WI38 (cell line): ENCODE measurements around the gene SLC7A7.
A peak's percentile ranks its signal among the peaks of the same experiment; 100 is the strongest.

Source experiments
- H3K4me3 ChIP-seq: 2 replicates; pipeline ENCODE4 v1.5.1; 2011; ENCODE audit warnings: low read depth, mild to moderate bottlenecking, control low read depth, low read length
- CTCF ChIP-seq: IDR thresholded peaks from 2 replicates; pipeline ENCODE4 v1.5.1; 2012; ENCODE audit warnings: low read depth, mild to moderate bottlenecking, control low read depth, low read length

Gene SLC7A7

GRCh38 chr14:22821193-22822015, 6.2 kb upstream of the SLC7A7 start:
- no peak overlapping the region for H3K4me3 ChIP-seq
- TF ChIP-seq CTCF, result no peak

DNA sequence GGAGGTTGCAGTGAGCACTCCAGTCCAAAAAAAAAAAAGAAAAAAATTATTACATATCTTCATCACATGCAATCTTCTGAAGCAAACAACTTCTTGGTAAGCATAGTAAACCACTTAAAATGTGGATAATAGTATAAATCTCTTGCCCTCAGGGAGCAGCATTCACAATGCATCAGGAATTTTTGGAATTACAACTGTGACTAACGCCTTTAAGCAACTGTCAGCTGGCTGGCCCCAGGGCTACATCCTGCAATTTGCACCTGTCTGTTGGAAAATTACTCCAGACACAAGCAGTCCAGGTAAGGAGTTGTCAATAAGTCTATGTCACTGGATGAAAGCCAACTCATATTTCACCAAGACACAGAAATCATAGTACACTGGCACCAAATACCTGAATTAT, 5.5 kb upstream of the SLC7A7 start:
- no peak for TF ChIP-seq CTCF
- no peak overlapping the region for H3K4me3 ChIP-seq

DNA sequence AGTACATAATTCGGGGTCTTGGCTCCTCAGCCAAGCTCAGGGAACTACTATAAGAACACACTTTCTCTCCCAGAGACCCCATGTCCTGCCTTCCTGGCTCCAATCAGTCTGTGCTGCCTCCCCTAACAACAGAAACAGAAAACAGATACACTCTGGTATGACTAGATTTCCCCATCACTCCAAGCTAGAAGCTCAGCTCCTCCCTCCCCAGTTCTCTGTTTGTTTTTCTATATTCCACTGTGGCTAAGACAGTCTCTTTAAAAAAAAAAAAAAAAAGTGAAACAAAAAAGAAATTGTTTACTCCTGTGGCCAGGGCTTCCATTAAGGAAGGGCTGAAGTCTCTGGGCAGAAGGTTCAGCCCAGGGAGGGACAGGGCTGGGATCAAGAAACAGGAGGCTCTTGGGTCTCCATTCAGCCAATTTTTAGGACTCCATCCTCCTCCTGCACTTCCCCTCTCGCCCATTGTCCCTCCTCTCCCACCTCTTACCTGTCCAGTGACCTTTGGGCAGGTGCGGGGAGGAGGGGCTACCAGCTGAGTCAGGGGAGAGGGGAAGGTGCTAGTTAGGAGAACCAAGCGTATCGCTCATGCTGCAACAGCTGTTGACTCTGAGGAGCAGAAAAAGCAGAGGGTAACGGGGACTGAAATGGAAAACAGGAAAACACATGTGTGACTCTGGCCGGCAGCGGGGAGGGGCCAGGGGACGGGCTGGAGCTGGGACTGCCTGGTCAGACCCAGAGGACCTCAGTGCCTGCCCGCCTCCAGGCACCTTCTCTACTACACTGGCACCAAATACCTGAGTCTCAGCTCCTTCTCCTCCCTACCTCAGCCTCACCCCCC, 4.1 kb upstream of the SLC7A7 start:
- TF ChIP-seq CTCF, result no peak
- peak overlapping the region; percentile 47 for H3K4me3 ChIP-seq

GRCh38 chr14:22814373-22814772, 862 bp downstream of the SLC7A7 start:
- TF ChIP-seq CTCF, result no peak
- no peak overlapping the region for H3K4me3 ChIP-seq

DNA sequence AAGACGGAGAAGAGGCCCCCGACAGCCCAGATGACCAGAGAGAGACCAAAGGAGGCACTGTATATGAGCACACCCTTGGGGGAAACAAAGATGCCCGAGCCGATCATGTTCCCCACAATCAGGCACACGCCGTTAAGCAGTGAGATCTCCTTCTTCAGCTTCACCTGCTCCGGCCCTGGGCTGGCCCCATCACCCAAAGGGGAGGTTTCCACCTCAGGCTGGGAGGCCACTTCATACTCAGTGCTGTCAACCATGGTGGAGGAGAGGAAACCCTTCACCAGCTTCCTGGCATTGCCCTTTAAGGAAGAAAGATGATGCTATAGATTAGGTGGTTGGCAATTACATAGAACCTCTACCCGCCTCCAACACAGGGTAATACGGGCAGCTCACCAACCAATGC, 2.1 kb downstream of the SLC7A7 start:
- H3K4me3 ChIP-seq, result no peak overlapping the region
- TF ChIP-seq CTCF, result no peak

DNA sequence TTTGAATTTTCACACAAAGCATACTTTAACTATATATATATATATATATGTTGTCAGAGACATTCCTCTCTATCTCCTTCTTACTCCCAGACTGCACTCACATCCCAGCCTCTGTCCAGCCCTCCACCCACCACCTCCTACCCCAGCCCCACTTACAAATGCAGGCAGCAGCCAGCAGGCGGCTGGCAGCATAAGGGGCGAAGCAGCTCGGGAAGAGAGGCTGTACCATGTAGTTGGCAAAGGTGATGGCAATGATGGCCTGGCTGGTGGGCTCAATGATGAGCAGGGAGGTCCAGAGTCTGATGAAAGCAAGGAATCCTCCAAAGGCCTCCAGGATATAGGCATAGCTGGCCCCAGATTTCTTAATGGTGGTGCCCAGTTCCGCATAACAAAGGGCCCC, 2.5 kb downstream of the SLC7A7 start:
- no peak for TF ChIP-seq CTCF
- H3K4me3 ChIP-seq, result no peak overlapping the region

DNA sequence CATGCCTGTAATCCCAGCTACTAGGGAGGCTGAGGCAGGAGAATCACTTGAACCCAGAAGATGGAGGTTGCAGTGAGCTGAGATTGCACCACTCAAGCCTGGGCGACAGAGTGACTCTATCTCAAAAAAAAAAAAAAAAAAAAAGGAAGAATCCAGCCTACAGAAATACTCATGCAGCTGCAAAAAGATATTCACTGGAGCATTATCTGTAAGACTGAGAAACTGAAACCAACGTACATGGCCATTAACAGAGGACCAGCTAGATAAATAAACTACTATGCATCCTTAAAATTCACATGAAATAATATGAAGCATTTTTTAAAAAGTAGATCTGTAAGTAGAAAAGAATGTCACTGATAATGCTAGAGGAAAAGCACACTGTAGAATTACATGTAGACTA, 3.5 kb downstream of the SLC7A7 start:
- TF ChIP-seq CTCF, result no peak
- no peak overlapping the region for H3K4me3 ChIP-seq
